OCI-LY3 (cell line): Measurements from ENCODE around the gene PROCR.
"Not testable (repeated sequence)": the region's sequence is repeated elsewhere in the genome, so short reads cannot be mapped to it uniquely, and the experiment has no call there.

Experiments used
- H2AFZ ChIP-seq: fragments of 200-600, 300-600 bp; shearing (Covaris generic); 2 replicates; pipeline ENCODE4 v1.6.0; 2014; ENCODE audit warnings: antibody characterized with exemption, low read depth, low read length
- H3K27ac ChIP-seq: fragments of 200-600, 300-600 bp; sonication (generic); 2 replicates; pipeline ENCODE4 v1.5.1; 2014; ENCODE audit warnings: mild to moderate bottlenecking, low read length, moderate library complexity, mixed read lengths
- H3K27me3 ChIP-seq: fragments of 200-600, 300-600 bp; sonication (generic); 2 replicates; pipeline ENCODE4 v1.6.1; 2014; ENCODE audit warnings: low read depth, low read length, mixed read lengths
- H3K36me3 ChIP-seq: fragments of 200-600, 300-600 bp; sonication (generic); replicated peaks from 2 replicates; pipeline ENCODE3; 2014; ENCODE audit warnings: low read depth, low read length, mixed read lengths
- H3K4me1 ChIP-seq: fragments of 300-600, 200-600 bp; sonication (generic); 2 replicates; pipeline ENCODE4 v1.6.1; 2014; ENCODE audit warnings: low read length, mixed read lengths
- H3K4me2 ChIP-seq: fragments of 200-600, 300-600 bp; sonication (generic); 2 replicates; pipeline ENCODE4 v1.6.1; 2014; ENCODE audit warnings: low read length, mixed read lengths
- H3K4me3 ChIP-seq: fragments of 300-600, 200-600 bp; sonication (generic); 2 replicates; pipeline ENCODE4 v1.5.1; 2014; ENCODE audit warnings: antibody characterized with exemption, mild to moderate bottlenecking, low read length, moderate library complexity
- H3K79me2 ChIP-seq: fragments of 300-600, 200-600 bp; shearing (Covaris generic); 2 replicates; pipeline ENCODE4 v1.6.1; 2014; ENCODE audit warnings: mild to moderate bottlenecking, low read length, mixed read lengths
- H3K9ac ChIP-seq: fragments of 300-600, 200-600 bp; shearing (Covaris generic); 2 replicates; pipeline ENCODE4 v1.6.0; 2014; ENCODE audit warnings: mild to moderate bottlenecking, low read length, moderate library complexity
- H3K9me3 ChIP-seq: fragments of 200-600, 300-600 bp; shearing (Covaris generic); 2 replicates; pipeline ENCODE4 v1.6.1; 2014; ENCODE audit warnings: low read length, mixed read lengths; ENCODE audit not compliant: insufficient read depth
- H4K20me1 ChIP-seq: fragments of 200-600, 300-600 bp; sonication (generic); 2 replicates; pipeline ENCODE4 v1.6.1; 2016; ENCODE audit warnings: low read length, mixed read lengths; ENCODE audit not compliant: insufficient read depth
- CTCF ChIP-seq: fragments of 200-600, 300-600 bp; sonication (generic); IDR thresholded peaks from 2 replicates; pipeline ENCODE4 v1.5.1; 2014; ENCODE audit warnings: antibody characterized with exemption, low read length, low read depth
- EZH2phosphoT487 ChIP-seq: fragments of 200-600 bp; shearing (Covaris generic); IDR thresholded peaks from 2 replicates; pipeline ENCODE4 v1.6.1; 2018; ENCODE audit warnings: antibody characterized with exemption, mixed run types, low read depth

Gene PROCR

DNA sequence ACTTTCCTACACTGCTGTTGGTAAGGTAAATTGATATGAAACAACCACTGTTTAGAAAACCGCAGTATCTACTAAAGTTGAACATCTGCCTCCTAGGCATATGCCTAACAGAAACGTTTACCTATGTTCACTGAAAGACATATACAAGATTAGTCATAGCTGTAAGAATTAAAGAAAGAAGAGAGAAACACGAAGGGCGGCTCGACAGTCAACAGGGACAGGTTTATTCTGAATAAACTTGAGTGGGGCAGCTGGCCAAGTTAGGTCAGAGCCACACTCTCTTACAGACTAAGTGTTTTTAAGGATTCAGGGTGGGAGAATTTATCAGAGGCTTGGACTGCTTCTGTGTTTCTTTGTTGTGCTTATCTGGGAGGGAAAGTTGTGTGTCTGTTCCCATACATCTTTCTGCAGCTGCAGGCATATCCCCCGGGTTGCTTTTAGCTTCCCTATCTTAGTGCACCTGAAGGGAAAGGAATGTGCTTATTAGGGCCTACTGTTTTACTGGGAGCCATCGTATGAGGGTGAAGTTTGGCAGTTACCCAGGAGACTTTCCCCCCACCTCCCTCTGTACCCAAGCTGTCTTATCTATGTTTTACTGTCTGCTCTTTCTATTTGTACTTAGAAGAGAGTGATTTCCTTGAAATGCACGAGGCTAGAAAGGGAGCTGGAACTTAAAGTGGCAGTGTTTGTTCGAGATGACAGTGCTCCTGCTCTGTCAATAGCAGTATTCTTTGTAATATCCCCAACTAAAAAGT, 20.4 kb downstream of the PROCR start:
- no peak overlapping the region for H3K4me2 ChIP-seq
- H3K36me3 ChIP-seq, result no peaks in the 10 kb centered on the region
- no peak for TF ChIP-seq CTCF
- no peak for TF ChIP-seq EZH2phosphoT487
- H3K4me3 ChIP-seq, result no peak overlapping the region
- no peak overlapping the region for H3K27ac ChIP-seq
- H3K27me3 ChIP-seq, result 0 out of 2 replicates have a peak, but pooled peaks cover 5% of the 10 kb centered on the region
- peaks cover 12% of the 10 kb centered on the region; the same call in 1 of the 2 replicates for H3K9me3 ChIP-seq
- H3K9ac ChIP-seq, result no peak overlapping the region
- H3K79me2 ChIP-seq, result no peaks in the 10 kb centered on the region
- H4K20me1 ChIP-seq, result no peaks in the 10 kb centered on the region
- no peaks in the 10 kb centered on the region for H3K4me1 ChIP-seq
- H2AFZ ChIP-seq, result no peak overlapping the region

GRCh38 chr20:35193031-35193791, 21.3 kb downstream of the PROCR start:
- not testable (repeated sequence) for H3K4me3 ChIP-seq, H4K20me1 ChIP-seq, H3K36me3 ChIP-seq, H2AFZ ChIP-seq, H3K4me1 ChIP-seq, H3K27me3 ChIP-seq, H3K4me2 ChIP-seq, H3K9ac ChIP-seq, H3K79me2 ChIP-seq, H3K27ac ChIP-seq
- peaks cover 12% of the 10 kb centered on the region; the same call in 1 of the 2 replicates for H3K9me3 ChIP-seq

- Histone ChIP-seq H3K4me1 (no peaks in the 10 kb centered on the region), H3K9me3 (peaks cover 12% of the 10 kb centered on the region; the same call in 1 of the 2 replicates), H4K20me1 (no peaks in the 10 kb centered on the region), H3K27me3 (no peaks in the 10 kb centered on the region), H3K79me2 (no peaks in the 10 kb centered on the region), H3K9ac (no peak overlapping the region), H3K4me2 (no peak overlapping the region), H3K4me3 (no peak overlapping the region), H2AFZ (no peak overlapping the region), H3K36me3 (no peaks in the 10 kb centered on the region), H3K27ac (no peak overlapping the region)
- TF ChIP-seq EZH2phosphoT487 (no peak), CTCF (no peak)
Observed at GRCh38 chr20:35196313-35196712, 24.4 kb downstream of the PROCR start.

DNA sequence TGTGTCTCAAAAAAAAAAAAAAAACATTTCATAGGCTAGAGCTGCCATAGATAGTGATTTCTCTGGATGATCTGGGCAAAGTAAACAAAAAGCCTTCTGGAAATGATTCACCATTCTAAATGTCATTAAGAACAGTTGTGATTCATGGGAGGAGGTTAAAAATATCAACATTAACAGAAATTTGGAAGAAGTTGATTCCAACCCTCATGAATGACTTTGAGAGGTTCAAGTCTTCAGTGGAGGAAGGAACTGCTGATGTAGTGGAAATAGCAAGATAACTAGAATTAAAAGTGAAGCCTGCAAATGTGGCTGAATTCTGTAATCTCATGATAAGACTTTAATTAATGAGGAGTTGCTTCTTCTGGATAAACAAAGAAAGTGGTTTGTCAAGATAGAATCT, 27.9 kb downstream of the PROCR start:
- Histone ChIP-seq H2AFZ (no peak overlapping the region), H3K27me3 (no peaks in the 10 kb centered on the region), H4K20me1 (no peaks in the 10 kb centered on the region), H3K36me3 (no peaks in the 10 kb centered on the region), H3K4me2 (no peak overlapping the region), H3K9me3 (peaks cover 12% of the 10 kb centered on the region; the same call in 1 of the 2 replicates), H3K4me3 (no peak overlapping the region), H3K79me2 (no peaks in the 10 kb centered on the region), H3K4me1 (no peaks in the 10 kb centered on the region), H3K27ac (no peak overlapping the region), H3K9ac (no peak overlapping the region)
- TF ChIP-seq CTCF (no peak), EZH2phosphoT487 (no peak)
